Fibroblast of skin of left quadriceps (primary cell): Measurements from ENCODE around the gene FCN2.

Experiments used
- DNase-seq, 2 experiments: peaks; one replicate each; pipeline ENCODE4 v3.0.0-alpha.2; 2013; ENCODE audit warnings: low read depth in 2 of 2

Gene FCN2

GRCh38 chr9:134880484-134881312 is at the start of gene FCN2:
FCN2 (plus strand) TSS chr9:134880810; CDS start chr9:134880822, 12 bp downstream.
- DNase-seq, result no peak

DNA sequence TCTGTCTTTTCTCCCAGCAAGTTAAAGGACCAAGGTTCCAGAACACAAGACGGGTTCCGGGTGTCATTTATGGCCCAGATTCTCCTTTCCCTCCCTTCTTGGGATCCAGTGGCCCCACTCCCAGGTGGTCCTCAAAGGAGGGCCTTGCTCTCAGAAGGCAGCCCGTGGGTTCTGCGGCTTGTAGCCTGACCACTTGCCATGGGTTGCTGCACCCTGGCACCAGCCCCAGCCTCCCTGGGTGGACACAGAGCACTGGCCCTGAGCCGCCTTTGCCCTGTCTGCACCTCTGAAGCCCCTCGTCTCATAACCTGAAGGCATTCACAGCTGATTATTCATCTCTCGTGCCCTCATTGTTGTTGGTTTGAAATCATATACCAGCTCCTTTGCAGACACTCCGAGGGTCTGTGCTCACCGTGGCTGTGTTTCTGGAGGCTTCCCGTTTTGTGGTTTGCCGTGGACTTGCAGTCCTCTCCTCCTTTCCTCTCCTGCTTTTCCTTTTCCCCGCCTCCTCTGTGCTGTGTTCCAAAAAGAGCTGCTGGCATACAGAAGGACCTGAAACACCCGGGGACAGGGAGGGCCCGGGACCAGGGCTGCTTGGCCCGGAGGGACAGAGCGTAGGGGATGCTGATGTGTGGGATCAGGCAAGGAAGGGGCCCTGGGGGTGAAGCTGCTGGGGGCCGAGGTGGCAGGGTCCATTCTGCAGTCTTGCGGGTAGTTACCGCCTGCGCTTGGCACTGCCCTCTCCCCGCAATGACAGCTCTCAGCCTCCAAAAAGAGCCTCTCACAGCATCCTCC is 49.5 kb upstream of the FCN2 start:
- DNase-seq, result no peak

DNA sequence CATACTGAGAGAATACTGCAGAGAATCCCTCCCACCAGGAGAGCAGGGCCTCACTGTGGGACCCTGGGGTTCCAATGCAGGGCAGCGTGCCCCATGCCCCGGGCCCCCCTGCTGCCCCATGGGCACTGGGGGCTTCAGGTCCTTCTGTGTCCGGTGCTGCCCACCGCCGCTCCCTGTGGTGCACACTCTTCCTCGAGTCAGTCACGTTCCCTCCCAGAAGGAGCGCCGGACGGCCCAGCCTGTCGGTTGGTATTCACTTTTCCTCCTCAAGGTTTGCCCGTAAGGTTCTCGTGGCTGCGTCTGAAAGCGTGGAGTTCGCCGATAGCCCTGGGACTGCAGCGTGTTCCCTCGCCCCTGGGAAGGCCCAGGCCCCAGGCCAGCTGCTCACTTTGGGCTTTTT is 48.1 kb upstream of the FCN2 start:
- DNase-seq, result no peak

- DNase-seq, result no peak
Observed at GRCh38 chr9:134833294-134833880, 47.2 kb upstream of the FCN2 start.

GRCh38 chr9:134834217-134834956 is 46.2 kb upstream of the FCN2 start:
- DNase-seq, result no peak

- DNase-seq, result no peak
Observed at GRCh38 chr9:134834957-134835419, 45.6 kb upstream of the FCN2 start.

- no peak for DNase-seq
Observed at GRCh38 chr9:134835448-134835847, 45.2 kb upstream of the FCN2 start.

- DNase-seq, result no peak
Observed at GRCh38 chr9:134835987-134836386, 44.6 kb upstream of the FCN2 start.

DNA sequence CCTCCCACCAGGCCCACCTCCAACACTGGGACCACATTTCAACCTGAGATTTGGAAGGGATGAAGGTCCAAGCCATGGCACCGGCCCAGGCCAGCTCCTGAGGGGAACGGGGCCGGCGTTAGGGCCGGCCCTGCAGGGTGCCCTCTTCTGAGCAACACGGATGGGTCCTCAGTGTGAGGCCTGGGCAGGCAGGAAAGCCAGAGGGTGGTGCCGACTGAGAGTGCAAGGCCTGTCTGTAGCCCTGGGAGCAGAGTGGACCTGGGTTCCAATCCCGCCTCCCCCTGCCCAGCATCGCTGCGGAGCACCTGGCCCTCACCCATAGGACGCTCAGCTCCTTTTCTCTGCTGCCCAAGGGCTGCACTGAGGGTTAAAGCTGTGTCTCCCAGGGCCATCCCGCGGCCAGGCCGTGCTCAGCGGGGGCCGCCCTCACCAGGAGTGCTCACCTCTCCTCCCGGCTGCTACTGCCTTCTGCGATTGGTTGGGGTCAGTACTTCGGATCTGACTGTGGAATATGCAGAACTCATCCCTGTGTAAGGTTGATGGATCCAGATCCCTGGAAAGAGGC is 44.1 kb upstream of the FCN2 start:
- no peak for DNase-seq

DNA sequence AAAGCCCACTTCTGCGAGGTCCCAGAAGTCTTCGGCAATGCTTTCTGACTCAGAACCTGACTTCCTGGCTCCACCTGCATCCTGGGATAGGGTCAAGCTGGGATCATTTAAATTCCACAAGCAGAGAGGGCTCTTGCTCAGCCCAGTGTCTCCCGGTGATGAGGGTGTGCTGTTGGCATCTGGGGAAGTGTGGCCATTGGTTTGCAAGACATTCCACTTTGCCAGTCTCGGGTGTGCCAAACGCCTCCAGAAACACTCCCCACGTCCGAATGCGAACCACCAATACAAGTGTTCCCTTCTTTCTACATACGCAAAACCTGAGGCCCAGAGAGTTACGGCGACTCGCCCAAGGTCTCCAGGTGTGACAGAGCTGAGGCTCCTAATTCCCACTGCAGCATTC is 43.1 kb upstream of the FCN2 start:
- DNase-seq, result no peak

- DNase-seq, result no peak
Observed at GRCh38 chr9:134838651-134839454, 41.8 kb upstream of the FCN2 start.

GRCh38 chr9:134839455-134840125 is 41.0 kb upstream of the FCN2 start:
- DNase-seq, result no peak

DNA sequence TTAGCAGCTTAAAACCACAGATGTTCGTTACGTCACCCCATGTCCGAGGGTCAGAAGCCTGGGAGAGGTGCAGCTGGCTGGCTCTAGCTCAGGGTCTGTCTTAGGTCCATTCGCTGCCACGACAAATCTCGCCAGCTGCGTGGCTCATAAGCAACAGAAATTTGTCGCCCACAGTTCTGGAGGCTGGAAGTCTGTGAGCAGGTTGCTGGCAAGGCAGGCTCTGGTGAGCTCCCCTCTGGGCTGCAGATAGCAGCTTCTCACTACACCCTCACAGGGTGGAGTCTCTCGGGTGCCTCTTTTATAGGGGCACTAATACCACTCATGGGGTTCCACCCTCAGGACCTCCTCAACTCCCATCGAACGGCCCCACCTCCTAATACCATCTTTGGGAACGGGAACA is 40.1 kb upstream of the FCN2 start:
- no peak for DNase-seq

GRCh38 chr9:134841180-134841904 is 39.3 kb upstream of the FCN2 start:
- DNase-seq, result no peak

DNA sequence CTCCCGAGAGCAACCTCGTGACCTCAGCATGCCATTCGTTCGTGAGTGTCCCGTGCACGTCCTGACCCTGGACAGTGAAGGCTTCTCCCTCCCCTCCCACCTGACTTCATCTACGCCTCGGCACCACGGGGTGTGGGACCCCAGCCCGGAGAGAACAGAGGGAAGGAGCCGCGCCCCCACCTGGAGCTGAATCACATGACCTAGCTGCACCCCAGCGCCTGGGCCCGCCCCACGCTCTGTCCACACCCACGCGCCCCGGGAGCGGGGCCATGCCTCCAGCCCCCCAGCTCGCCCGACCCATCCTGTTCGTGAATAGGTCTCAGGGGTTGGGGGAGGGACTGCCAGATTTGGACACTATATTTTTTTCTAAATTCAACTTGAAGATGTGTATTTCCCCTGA is 38.3 kb upstream of the FCN2 start:
- no peak for DNase-seq

DNA sequence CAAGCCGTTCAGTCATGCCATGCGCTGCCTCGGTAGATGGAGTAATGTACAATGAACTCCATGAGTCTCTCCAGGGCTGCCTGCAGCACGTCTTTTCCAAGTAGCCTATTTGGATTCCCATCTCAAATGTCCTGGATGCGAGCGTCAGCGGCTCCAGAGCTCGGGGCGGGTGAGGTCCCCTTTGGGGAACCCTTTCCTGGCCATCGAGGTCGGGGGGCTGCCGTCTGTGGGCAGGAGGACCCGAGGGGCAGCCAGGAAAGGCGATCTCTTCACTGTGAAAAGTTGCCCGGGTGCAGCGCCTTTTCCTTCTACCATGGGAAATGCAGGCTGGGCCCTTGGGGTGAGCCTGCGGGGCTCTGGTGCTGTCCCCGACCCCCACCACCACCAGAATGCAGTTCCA is 36.9 kb upstream of the FCN2 start:
- no peak for DNase-seq

GRCh38 chr9:134844821-134845220 is 35.8 kb upstream of the FCN2 start:
- no peak for DNase-seq

DNA sequence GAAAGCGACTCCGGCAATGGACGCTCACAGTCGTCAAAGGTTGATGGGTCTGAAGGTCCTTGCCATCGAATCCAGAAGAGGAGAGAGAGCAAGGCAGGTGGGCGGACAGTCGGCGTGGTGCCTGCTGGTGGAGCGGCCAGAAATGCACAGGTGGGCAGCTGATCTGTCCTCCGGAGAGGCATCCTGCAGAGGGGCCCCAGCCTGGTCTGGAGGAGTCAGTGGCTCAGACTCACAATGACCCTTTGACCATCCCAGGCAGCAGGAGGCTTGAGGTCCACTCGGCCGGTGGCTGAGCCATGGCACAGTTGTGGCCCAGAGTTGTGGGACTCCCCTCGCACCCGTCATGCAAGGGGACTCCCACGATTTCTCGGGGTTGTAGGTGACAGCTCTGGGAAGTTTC is 34.4 kb upstream of the FCN2 start:
- DNase-seq, result no peak

- no peak for DNase-seq
Observed at GRCh38 chr9:134846699-134847098, 33.9 kb upstream of the FCN2 start.
